Nephron progenitor cell (in vitro differentiated cells): ENCODE measurements around the gene CCDC81.

ENCODE experiments used
- DNase-seq: peaks from one replicate; pipeline ENCODE4 v3.0.0; 2021
- H3K27ac Mint-ChIP-seq: 2 replicates; pipeline ENCODE4 v1.8.0; 2021; ENCODE audit warnings: mild to moderate bottlenecking, moderate library complexity, mixed read lengths
- H3K27me3 Mint-ChIP-seq: 2 replicates; pipeline ENCODE4 v1.8.0; 2021; ENCODE audit warnings: mild to moderate bottlenecking, low read depth, mixed read lengths; ENCODE audit not compliant: poor library complexity
- H3K36me3 Mint-ChIP-seq: 2 replicates; pipeline ENCODE4 v1.8.0; 2021; ENCODE audit warnings: low read depth, mixed read lengths
- H3K4me1 Mint-ChIP-seq: 2 replicates; pipeline ENCODE4 v1.8.0; 2021; ENCODE audit warnings: mixed read lengths
- H3K4me3 Mint-ChIP-seq: 2 replicates; pipeline ENCODE4 v1.8.0; 2021; ENCODE audit warnings: mild to moderate bottlenecking, moderate library complexity, mixed read lengths
- H3K9me3 Mint-ChIP-seq: 2 replicates; pipeline ENCODE4 v1.8.0; 2021; ENCODE audit warnings: mild to moderate bottlenecking, moderate library complexity, mixed read lengths
- TF ChIP-seq, protein P1 (sequence below): fragments of 200-600 bp; sonication (generic); IDR thresholded peaks from 2 replicates; pipeline ENCODE4 v1.5.0; 2021; ENCODE audit warnings: antibody characterized with exemption

Gene CCDC81

GRCh38 chr11:86447763-86448480, 73.2 kb downstream of the CCDC81 start:
- TF ChIP-seq, protein P1, sequence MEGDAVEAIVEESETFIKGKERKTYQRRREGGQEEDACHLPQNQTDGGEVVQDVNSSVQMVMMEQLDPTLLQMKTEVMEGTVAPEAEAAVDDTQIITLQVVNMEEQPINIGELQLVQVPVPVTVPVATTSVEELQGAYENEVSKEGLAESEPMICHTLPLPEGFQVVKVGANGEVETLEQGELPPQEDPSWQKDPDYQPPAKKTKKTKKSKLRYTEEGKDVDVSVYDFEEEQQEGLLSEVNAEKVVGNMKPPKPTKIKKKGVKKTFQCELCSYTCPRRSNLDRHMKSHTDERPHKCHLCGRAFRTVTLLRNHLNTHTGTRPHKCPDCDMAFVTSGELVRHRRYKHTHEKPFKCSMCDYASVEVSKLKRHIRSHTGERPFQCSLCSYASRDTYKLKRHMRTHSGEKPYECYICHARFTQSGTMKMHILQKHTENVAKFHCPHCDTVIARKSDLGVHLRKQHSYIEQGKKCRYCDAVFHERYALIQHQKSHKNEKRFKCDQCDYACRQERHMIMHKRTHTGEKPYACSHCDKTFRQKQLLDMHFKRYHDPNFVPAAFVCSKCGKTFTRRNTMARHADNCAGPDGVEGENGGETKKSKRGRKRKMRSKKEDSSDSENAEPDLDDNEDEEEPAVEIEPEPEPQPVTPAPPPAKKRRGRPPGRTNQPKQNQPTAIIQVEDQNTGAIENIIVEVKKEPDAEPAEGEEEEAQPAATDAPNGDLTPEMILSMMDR, result no peak
- Mint-ChIP-seq H3K36me3 (no peaks in the 10 kb centered on the region), H3K27ac (no peak overlapping the region), H3K27me3 (peaks cover 12% of the 10 kb centered on the region), H3K4me1 (no peaks in the 10 kb centered on the region), H3K4me3 (no peak overlapping the region), H3K9me3 (no peaks in the 10 kb centered on the region)
- DNase-seq, result no peak

- H3K36me3 Mint-ChIP-seq, result no peaks in the 10 kb centered on the region
- no peaks in the 10 kb centered on the region for H3K9me3 Mint-ChIP-seq
- no peaks in the 10 kb centered on the region for H3K4me1 Mint-ChIP-seq
- peaks cover 4% of the 10 kb centered on the region for H3K27me3 Mint-ChIP-seq
- DNase-seq, result no peak
- H3K27ac Mint-ChIP-seq, result no peak overlapping the region
- H3K4me3 Mint-ChIP-seq, result no peak overlapping the region
- TF ChIP-seq, protein P1, result no peak
Measured at GRCh38 chr11:86449993-86450629, 75.4 kb downstream of the CCDC81 start.

DNA sequence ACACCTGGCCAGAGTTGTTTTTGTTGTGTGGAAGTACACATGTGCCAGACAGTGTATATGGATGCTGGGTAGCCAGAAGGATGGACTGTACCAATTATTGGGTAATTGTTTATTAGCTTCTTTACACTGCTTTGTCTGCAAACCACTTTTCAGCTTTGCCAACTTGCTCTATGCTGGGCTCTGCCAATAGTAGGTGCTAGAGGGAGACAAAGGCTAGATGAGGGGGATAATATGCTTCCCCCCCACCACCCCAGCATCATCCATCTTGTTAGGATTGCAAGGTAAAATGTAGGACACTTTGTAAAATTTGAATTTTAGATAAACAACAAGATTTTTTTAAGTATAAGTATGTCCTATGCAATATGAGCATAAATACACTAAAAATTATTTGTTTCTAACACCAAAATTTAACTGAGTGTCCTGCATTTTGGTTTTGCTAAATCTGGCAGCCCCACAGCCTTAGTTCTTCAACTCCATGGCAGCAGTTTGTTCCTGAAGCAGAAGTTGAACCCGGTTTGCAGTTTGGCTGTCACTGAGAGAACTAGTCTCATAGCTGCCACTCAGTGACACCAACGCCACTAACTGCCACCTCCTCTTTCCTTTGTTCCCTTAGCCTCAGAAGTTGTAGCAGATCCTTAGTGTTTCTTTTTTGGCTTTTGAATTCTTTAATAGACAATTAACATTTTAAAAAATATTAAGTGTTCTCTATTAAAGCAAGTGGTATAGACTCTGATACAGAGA, 78.8 kb downstream of the CCDC81 start:
- no peaks in the 10 kb centered on the region for H3K27me3 Mint-ChIP-seq
- no peak overlapping the region for H3K4me3 Mint-ChIP-seq
- TF ChIP-seq, protein P1, result peak; percentile 9
- no peak overlapping the region for H3K27ac Mint-ChIP-seq
- H3K36me3 Mint-ChIP-seq, result no peaks in the 10 kb centered on the region
- DNase-seq, result no peak
- no peaks in the 10 kb centered on the region for H3K9me3 Mint-ChIP-seq
- H3K4me1 Mint-ChIP-seq, result peaks cover 16% of the 10 kb centered on the region

DNA sequence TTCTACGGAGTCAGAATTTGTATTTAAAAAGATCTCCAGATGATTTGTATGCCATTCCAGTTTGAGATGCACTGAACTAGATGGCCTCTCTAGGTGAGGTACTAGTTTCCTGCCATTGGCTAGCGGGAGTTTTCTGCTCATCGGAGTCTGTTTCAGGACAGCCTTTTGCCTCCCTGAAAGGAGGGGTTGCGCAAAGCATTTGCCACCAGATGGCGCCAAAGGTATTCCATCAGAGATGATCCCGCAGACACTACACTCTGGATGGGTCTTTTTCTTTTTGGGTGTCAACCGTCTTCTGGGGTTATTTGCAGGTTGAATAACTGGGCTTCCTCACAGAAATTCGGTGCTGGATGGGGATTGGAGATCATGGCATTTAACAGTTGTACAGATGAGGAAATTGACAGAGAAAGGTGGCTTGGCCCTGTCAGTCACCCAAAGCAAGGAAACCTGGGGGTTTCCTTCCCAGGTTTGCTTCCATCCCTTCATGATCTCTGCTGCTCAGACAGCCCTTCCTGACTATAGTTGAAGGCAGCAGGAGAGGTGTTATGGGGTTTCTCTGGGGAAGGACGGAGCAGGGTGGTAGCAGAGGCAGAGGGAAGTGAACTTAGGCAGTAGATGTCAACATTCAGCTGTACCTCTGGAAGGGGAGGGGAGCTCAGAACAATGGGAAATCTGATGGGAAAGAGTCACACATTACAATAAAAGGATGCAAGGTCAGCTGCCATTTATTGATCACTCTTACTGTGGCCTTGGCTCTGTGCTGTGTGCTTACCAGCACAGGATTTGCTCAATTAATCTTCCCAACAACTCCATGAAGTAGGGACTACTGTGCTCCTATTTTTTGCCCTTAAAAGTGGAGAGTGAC, 81.6 kb downstream of the CCDC81 start:
- no peak overlapping the region for H3K4me3 Mint-ChIP-seq
- no peaks in the 10 kb centered on the region for H3K36me3 Mint-ChIP-seq
- H3K27ac Mint-ChIP-seq, result no peak overlapping the region
- no peaks in the 10 kb centered on the region for H3K27me3 Mint-ChIP-seq
- H3K4me1 Mint-ChIP-seq, result peaks cover 36% of the 10 kb centered on the region
- TF ChIP-seq, protein P1, result peak; percentile 95
- H3K9me3 Mint-ChIP-seq, result no peaks in the 10 kb centered on the region
- peak; percentile 92 for DNase-seq

GRCh38 chr11:86458294-86459001, 83.8 kb downstream of the CCDC81 start:
- Mint-ChIP-seq H3K27me3 (no peaks in the 10 kb centered on the region), H3K27ac (no peak overlapping the region), H3K9me3 (no peaks in the 10 kb centered on the region), H3K36me3 (peaks cover 4% of the 10 kb centered on the region), H3K4me3 (no peak overlapping the region), H3K4me1 (peaks cover 41% of the 10 kb centered on the region)
- TF ChIP-seq, protein P1, result no peak
- no peak for DNase-seq
